ENCODE measurements around the gene KRTAP4-6.
"Not testable (repeated sequence)": the region's sequence is repeated elsewhere in the genome, so short reads cannot be mapped to it uniquely, and the experiment has no call there.

The KRTAP4-6 gene

DNA sequence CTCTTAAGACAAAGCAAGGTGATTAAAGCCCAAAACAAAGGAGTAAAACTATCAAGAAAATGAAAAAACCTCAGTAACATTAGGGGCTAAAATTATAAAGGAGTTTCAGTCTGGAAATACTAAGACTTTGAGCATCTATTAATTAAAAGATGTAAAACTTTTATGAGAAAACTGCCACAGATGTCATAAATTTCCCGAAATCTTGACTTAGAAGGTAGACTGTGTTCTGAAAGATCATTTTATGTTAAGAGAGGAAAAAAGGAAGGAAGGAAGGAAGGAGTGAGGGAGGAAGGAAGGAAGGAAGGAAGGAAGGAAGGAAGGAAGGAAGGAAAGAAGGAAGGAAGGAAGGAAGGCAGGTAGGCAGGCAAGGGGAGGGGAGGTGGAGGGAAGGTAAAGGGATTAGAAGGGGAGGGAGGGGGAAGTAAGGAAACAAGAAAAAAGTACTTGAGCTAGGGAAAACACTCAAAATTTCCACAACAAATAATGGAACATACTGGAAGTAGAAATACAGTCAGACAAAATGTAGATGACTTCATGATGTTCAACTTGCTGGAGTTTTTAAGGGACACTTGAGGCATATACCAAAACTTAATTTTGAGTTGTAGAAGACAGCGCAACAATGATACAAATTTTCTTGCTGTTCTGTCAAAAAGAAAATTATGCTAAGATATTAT lies 7.3 kb upstream of the KRTAP4-6 start:
- DNase-seq (ENCODE audit: low spot score) = no peak

DNA sequence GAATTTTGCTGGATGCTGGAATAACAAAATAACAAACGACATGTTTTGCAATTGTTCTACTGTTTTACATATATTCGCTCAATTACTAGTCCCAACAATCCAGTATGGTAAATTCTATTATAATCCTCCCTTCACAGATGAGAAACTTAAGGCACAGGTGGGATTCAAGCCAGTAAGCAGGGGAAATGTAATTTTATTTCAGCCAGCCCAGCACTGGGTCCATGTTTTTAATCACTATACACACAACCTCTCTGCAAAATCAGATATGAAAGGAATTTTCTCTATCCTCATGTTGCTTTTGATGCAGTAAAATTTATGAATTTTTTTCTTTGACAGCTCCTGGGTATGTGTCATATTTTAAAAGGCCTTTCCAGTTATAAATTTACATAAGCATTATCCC lies 4.9 kb upstream of the KRTAP4-6 start:
- no peak for DNase-seq (ENCODE audit: low spot score)

DNA sequence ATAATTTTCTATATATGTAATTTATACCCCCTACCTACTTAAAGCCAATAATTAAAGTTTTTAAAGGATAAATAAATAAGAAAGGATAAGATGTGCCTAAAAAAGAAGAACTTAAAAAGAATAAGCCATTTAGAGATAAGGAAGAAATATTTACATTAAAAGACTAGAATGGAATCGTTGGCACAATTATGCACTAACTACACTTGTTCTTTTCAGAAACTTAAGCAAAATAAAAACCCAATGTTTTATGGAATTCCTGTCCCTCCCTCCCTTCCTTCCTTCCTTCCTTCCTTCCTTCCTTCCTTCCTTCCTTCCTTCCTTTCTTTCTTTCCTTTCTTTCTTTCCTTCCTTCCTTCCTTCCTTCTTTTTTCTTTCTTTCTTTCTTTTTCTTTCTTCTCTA lies 4.5 kb upstream of the KRTAP4-6 start:
- no peak for DNase-seq (ENCODE audit: low spot score)

DNA sequence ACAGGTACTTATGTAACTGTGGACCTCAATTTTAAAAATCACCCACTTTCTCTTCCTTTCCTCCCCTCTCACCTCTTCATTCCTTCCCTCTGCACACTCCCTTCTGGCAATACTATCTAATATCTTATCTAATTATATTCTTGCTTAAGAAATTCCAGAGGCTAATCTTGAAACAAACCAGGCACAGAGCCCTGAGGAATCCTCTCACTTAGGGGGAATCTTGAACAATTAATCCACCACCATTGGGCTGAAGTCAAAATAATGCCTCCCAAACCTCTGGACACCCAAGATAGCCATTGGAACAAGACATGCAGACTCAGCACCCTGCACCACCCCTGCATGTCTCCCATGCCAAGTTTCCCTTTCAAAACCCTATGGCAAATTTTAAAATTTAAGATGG lies 1.0 kb upstream of the KRTAP4-6 start:
- DNase-seq (ENCODE audit: low spot score) = no peak

DNA sequence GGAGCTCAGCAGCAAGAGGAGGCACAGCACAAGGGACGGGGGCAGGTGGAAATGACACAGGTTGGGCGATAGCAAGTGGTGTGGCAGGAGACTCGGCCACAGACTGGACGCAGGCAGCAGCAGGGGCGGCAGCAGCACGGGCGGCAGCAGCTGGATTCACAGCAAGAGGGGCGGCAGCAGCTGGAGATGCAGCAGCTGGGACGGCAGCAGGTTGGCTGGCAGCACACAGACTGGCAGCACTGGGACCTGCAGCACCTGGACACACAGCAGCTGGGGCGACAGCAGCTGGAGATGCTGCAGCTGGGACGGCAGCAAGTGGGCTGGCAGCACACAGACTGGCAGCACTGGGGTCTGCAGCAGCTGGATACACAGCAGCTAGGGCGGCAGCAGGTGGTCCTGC lies 479 bp downstream of the KRTAP4-6 start:
- DNase-seq (ENCODE audit: low spot score) = not testable (repeated sequence)

DNA sequence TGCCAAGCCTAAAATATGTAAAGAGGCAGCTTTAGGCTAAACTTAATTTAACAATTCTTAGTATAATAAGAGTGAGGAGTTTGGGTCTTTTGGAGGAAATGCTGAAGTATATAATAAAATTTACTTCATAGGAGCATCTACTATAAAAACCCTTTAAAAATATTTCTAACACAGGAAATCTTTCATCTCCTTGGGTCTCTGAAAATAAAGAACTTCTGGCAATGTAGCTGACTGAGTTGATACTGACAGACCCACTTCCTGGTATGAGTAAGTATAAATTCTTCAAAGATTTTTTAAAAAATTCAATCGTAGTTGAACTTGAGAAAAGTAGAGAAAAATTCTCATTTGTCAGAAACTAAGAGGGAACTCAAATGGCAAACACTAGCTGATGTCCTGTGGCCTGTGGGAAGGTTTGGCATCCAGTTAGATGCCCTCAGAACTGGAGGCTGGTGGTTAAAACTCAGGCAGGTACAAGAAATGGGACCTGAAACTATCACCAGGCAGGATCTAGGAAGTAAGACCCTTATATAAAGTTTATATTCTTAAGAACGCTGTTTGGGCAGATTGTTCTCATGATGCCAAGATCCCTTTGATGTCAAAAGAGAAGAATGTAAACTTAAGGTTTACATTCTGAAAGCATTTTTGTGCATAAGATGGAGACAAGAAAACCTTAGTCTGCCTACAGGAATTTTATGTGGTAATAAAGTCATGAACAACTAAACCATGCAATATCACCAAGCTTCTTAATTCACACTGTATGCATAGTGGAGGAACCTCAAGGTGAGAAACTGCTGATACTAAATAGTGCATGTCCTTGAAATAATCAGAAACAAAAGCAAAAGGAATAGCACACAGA lies 6.2 kb downstream of the KRTAP4-6 start:
- no peak for DNase-seq (ENCODE audit: low spot score)

DNA sequence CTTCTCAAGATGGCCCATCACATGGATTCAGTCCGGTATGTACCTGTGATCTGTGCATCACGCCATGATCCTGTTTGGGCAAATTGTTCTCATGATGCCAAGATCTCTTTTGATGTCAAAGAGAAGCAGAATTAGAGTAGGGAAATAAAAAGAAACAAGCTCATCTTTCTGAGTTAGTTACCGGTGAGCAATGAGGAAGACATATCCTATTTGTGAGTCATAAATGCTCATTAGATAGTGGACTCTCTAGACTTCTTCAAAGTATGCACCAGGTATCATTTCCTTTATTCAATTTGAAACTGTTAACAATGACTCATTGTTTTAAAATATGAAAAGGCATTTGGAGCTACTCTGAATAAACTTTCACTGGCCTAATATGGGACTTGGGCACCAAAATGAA lies 8.4 kb downstream of the KRTAP4-6 start:
- no peak for DNase-seq (ENCODE audit: low spot score)

DNA sequence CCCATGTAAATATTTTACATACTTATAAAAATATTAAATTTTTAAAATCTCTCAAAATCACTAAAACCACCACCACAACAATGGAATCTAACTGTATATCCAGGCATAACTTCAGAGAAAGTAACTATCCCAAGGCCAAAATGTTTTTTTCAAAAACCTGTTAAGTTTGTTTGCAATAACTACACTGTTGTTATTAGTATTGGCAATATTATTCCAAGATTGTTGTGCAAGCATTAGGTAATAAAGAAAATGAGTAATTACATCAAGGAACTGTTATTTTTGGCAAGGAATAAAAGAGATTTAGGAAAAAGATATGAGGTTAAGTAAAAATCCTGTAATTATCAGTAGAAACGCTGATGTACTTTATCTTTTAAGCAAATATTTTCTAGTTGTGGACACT lies 13.0 kb downstream of the KRTAP4-6 start:
- DNase-seq (ENCODE audit: low spot score) = no peak

DNA sequence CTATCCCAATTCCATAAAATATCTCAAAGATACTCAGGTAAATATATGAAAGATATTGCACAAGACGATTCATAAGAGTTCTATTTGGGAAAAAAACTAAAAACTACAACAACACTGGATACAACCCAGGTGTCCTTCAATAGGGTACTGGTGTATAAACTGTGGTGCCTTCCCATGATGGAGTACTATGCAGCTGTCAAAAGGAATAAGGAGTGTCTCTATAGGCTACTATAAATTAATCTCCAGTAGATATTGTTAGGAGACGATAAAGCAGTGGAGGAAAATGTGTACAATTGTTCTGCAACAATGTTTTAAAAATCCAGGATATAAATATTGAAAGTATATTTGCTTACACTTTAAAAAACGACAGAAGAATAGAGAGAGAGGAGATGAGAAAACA lies 13.9 kb downstream of the KRTAP4-6 start:
- no peak for DNase-seq (ENCODE audit: low spot score)

DNA sequence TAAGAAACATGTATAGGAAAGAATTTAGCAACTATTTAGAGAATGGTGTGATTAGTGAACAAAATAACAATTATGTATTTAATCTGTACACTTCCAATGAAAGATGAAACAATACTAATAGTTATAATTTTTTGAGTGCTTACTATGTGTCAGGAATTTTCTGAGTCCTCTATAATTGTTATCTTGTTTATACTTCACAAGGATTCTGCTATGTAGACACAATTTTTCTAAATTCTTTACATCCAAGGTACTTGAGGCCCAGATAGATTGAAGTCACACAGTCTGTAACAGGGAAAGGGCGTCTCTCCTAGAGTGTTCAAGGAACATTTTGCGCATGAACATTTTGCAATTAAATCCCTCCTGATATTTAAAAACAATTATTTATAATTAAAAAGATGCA lies 15.3 kb downstream of the KRTAP4-6 start:
- no peak for DNase-seq (ENCODE audit: low spot score)

DNA sequence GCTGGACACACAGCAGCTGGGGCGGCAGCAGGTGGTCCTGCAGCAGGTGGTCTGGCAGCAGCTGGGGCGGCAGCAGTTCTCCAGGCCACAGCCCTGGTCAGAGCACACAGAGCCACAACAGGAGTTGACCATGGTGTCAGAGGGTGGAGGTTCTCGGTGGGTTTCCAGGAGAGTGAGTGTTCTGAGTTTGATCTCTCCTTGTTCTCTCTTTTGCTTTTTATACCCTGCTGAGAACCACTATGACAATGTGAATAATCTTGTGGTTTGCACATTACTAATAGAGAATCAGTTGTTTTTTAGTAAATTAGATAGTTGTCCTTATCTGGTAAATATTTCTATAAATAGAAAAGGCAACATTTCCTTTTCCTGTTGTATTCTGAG lies 16.4 kb downstream of the KRTAP4-6 start, which contains the start of gene KRTAP4-12:
KRTAP4-12 (minus strand) TSS at position 192 of the 381 bp plus-strand sequence; CDS start at position 132, 60 bp downstream.
- DNase-seq (ENCODE audit: low spot score) = not testable (repeated sequence)

DNA sequence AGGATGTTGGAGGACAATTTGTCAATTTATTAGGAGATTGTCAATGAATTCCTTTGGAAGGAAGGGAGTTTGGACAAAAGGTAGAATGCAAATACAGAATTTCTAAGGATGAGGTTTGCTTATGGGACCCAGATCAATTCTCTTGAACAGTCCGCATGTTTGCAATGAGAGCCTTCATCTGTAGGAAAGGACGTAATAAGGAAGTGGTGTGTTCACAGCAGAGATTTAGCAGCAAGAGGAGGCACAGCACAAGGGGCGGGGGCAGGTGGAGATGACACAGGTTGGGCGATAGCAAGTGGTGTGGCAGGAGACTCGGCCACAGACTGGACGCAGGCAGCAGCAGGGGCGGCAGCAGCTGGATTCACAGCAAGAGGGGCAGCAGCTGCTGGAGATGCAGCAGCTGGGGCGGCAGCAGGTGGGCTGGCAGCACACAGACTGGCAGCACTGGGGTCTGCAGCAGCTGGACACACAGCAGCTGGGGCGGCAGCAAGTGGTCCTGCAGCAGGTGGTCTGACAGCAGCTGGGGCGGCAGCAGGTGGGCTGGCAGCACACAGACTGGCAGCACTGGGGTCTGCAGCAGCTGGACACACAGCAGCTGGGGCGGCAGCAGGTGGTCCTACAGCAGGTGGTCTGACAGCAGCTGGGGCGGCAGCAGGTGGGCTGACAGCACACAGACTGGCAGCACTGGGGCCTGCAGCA lies 16.9 kb downstream of the KRTAP4-6 start:
- DNase-seq (ENCODE audit: low spot score) = not testable (repeated sequence)

DNA sequence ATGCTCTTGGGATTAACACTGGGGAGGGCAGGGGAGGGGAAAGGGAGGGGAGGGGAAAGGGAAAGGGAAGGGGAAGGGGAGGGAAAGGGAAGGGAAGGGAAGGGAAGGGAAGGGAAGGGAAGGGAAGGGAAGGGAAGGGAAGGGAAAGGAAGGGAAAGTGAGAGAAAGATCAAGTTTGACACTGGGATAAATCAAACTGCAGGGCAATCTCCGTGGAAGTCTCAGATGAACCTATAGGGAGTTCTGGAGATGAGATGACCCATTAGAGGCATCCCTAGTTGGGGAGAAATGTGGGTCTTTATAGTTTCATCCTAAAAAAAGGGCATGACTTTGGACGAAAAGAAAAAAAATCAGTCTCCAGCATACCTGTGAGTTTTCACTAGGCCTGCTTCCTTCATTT lies 18.6 kb downstream of the KRTAP4-6 start:
- no peak for DNase-seq (ENCODE audit: low spot score)

DNA sequence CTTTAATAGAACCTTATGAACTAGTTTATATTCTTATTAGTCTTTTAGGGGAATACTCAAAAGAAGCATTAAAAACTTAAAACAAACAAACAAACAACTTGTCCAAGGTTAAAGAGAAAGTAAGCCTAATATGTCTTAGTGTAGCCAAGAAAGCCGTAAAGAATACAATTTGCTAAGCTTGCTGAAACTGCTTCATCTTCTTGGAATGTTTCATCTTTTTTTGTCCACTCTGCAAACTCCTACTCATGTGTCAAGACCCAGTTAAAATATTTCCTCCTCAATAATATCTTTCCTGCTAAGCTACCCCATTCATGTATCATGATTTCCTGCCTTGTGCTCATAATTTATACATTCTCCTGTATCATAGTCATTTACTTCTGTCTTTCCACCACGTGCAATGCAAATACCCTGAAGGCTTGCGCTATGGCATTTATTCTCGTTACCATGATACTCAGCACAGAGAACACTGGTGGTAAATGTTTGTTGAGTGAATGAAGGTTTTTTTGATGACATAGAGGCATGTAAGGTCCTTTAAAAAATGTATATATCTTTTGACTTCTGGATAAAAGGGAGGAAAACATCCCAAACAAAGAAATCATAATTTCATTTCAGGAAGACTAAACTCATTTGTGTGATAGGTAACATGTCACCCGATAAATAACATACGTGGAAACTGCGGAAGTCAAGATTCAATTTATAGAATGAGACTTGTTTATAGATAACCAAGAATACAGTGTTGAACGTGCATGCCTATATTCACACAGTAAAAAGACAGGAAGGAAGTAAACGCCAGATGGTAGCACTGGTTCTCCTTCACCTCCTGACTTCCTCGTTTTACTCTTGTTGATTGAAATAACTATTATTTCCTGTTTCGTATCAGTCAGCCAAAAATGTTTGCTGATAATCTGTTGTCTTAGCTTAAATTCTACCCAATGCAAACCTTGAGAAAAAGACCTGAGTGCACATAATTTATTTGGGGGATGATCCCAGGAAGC lies 20.4 kb downstream of the KRTAP4-6 start:
- not testable (repeated sequence) for DNase-seq (ENCODE audit: low spot score)

DNA sequence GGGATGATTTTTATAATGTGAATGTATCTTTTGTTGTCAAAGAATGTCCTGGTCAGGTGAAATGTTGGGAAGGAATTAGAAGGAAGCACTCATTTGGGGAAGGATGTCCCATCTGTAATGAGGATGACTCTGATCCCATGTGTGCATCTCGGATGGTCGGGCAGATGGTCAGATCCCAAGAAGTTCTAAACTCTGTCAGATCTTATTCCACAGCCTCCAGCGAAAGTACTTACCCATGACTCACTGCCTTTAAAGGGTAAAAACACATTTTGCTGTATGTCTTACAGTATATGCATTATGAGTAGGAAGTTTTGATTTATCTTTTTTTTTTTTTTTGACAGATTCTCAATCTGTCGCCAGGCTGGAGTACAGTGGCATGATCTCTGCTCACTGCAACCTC lies 21.6 kb downstream of the KRTAP4-6 start:
- no peak for DNase-seq (ENCODE audit: low spot score)

DNA sequence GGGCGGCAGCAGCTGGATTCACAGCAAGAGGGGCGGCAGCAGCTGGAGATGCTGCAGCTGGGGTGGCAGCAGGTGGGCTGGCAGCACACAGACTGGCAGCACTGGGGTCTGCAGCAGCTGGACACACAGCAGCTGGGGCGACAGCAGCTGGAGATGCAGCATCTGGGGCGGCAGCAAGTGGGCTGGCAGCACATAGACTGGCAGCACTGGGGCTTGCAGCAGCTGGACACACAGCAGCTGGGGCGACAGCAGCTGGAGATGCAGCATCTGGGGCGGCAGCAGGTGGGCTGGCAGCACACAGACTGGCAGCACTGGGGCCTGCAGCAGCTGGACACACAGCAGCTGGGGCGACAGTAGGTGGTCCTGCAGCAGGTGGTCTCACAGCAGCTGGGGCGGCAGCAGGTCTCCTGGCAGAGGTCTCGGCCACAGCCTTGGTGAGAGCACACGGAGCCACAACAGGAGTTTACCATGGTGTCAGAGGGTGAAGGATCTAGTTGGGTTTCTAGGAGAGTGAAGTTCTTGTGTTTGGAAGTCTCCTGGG lies 22.4 kb downstream of the KRTAP4-6 start, which contains the start of gene KRTAP4-11:
KRTAP4-11 (minus strand) TSS at position 528 of the 541 bp plus-strand sequence; CDS start at position 470, 58 bp downstream.
- DNase-seq (ENCODE audit: low spot score) = not testable (repeated sequence)

DNA sequence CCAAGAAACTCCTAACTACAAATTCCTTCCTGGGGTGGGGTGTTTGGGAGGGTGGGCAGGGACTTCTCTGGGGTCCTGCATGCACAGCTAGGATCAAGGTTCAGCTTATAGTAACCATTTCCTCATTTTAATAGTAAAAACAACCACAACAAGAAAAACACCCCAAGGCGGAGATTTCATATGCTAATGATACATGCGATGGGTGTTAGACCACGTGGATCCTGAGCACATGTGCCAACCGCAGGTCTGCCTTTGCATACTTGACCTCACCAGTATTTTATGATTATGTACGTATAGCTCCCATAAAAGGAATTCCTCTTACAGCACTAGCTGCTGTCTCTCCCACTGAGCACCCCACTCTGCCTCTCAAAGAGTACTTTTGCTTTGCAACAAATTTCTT lies 24.0 kb downstream of the KRTAP4-6 start:
- DNase-seq (ENCODE audit: low spot score) = no peak

DNA sequence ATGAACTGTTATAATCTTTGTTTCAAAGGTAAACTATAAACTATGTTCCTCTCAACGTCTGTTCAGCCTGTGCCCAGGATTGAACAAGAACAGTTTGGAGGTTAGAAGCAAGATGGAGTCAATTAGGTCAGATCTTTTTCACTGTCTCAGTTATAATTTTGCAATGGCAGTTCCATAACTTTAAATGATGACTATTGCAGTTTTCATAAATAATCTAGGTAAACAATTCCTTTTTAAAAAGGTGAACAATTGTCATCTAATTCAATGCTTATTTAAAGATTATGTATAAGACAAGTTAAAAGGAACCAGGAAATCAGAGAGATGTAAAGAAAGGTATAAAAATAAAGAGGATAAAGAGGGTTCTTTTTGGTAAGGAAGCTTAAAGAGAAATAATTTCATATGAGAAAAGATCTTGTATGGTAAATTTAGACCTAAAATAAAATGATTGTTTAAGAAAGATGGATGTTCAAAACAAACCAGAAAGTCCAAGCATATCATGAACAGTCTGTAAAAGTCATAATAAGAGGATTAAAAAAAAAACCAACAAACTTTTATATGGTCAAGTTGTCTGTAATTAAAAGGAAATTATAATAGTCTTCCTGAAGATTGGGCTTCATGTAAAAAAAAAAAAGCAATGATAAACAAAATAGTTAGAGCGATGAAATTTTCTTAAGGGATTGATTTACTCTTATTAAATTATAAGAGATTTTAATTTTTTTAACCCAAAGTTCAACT lies 29.0 kb downstream of the KRTAP4-6 start:
- no peak for DNase-seq (ENCODE audit: low spot score)

DNA sequence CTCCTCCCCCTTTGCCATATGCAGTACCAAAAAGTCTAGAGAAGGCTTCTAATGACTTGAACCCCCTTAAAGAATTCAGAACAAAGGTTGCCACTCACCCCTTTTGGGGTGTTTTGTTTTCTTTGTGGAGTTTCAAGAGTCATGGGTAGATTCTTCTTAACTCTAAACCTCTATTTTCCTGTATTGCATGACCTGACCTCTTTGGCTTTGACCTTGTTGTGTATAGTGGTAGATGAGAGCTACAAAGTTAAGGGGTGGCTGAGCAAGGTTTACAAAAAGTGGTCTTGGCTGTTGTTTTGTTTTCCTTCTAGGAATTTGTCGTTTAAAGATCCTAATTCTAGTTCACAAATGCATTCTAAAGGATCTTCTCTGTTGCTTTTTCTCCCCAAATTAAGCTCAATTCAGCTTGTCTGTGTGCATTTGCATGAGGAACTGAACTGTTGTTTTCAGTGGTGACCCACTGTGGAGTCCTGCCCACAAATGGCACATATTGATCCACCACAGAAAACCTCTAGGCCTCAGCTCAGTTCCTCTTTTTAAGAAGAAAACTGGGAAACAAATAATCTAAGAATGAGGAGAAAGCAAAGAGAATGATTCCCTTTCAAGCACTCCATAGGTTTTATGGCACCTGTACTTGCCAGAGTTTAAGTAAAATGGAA lies 31.5 kb downstream of the KRTAP4-6 start:
- not testable (repeated sequence) for DNase-seq (ENCODE audit: low spot score)

DNA sequence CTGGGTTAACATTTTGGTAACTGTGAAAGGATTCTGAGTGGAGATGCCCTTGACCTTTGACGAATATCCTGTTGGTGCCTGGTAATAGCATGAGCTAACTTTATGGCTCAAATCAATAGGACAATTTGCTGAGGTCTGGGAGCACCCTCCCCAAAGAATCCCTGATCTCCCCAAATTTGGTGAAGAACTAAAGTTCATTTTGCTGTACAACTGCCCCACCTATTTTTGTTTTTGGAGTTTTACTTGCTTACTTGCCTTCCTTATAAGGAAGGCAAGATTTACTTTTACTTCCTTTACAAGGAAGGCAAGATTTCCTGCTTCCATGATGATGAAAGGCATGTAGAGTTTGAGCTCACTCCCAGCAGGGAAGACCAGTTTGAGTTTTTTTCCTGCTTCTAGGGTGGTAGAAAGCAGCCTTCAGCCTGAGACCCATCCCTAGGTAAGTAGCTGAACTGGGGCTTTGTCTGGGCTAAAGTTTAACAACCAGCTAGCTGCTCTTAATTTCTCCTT lies 32.3 kb downstream of the KRTAP4-6 start:
- DNase-seq (ENCODE audit: low spot score) = no peak

All from left forelimb (tissue), 1 donor.